Lower leg skin (tissue), 4 donors: ENCODE data around the gene EHMT1. TPM values are rescaled to one million over a fixed set of nuclear protein-coding genes. Genes with fewer than 3 reads are reported as not detected.
A peak's percentile ranks its signal among the peaks of the same experiment; 100 is the strongest.

ENCODE experiments used
- DNase-seq, 2 donors: peaks; one replicate each; pipeline ENCODE4 v3.0.0-alpha.2; 2019; ENCODE audit warnings: low spot score in 2 of 2
- H3K4me3 ChIP-seq: fragments of 200-600 bp; sonication (generic); 2 replicates; pipeline ENCODE4 v1.5.1; 2017; ENCODE audit warnings: mild to moderate bottlenecking, low read depth; ENCODE audit not compliant: poor library complexity, severe bottlenecking
- POLR2A ChIP-seq, 2 donors: fragments of 450-650 bp; IDR thresholded peaks; one replicate each; pipeline ENCODE4 v1.6.1; 2016 to 2017; ENCODE audit warnings: antibody characterized with exemption in 2 of 2, mild to moderate bottlenecking in 1 of 2, moderate library complexity in 1 of 2
- WGBS, 2 donors: methylation state at CpG; one replicate each; pipeline ENCODE4 v1.1.5; 2018; 5-methylcytosine and 5-hydroxymethylcytosine counted together
- intact Hi-C: fragments of 100-400 bp; cut with DNase I; formaldehyde crosslinking; loops from one replicate; pipeline ENCODE4 v1.15.0; 2023; ENCODE audit warnings: low total_unique reads
- total RNA-seq, 4 donors: library from RNA; depleted of rRNA; stranded (reverse); fragments of >200 nt; gene quantifications; one replicate each; pipeline ENCODE4 v1.1.0, GENCODE V29; 2016
- TF ChIP-seq, protein P1 (sequence below), 3 donors: fragments of 450-650 bp; IDR thresholded peaks; one replicate each; pipeline ENCODE4 v1.5.1; 2016; ENCODE audit warnings: antibody characterized with exemption in 3 of 3, mild to moderate bottlenecking in 3 of 3, moderate library complexity in 2 of 3

Gene EHMT1
- total RNA-seq, 4 donors from 2014 or later: 64.2 to 128 (median 73.2) TPM

DNA sequence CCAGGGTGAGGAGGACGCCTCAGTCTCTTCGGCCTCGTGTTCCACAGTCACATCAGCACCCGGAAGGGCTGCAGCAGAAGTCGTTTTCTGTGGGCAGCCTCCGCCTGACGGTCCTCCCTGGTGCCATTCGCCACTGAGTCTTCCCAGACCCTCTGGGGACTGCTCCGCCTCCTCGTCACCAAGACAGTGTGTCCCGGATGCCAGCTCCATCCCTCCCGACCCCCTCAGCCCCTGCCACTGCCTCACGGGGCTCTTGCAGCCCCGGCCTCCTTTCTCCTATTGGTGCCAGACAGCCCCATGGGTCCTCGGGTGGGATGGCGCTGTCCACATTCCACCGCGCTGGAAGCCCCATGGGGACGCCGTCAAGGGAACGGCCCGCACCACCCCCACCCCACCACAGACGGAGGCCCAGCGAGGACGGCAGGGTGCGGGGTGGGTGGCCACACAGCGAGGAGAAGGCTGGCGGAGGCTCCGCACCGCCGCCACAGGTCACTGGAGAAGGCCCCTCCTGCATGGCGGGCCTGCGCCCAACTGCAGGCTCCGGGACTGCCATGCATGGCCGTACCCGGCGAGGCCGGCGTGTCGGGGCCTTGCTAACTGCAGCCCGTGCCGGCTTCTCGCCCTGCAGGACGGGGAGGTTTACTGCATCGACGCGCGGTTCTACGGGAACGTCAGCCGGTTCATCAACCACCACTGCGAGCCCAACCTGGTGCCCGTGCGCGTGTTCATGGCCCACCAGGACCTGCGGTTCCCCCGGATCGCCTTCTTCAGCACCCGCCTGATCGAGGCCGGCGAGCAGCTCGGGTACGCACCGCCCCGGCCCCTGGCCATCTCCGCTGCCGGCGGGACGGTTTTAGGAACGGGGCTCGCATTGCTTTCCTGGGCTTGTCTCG, 215.2 kb downstream of the EHMT1 start:
- 96 to 97% methylated on average over 62 to 73 of the region's 73 CpGs for WGBS, 2 donors
- intact Hi-C loops: no loop called here
- DNase-seq: peak in 1 of 2 donors; percentile 81
- H3K4me3 ChIP-seq: no peak overlapping the region
- no peak for TF ChIP-seq POLR2A (IDR thresholded peaks at IDR 0.05)
- TF ChIP-seq, protein P1, sequence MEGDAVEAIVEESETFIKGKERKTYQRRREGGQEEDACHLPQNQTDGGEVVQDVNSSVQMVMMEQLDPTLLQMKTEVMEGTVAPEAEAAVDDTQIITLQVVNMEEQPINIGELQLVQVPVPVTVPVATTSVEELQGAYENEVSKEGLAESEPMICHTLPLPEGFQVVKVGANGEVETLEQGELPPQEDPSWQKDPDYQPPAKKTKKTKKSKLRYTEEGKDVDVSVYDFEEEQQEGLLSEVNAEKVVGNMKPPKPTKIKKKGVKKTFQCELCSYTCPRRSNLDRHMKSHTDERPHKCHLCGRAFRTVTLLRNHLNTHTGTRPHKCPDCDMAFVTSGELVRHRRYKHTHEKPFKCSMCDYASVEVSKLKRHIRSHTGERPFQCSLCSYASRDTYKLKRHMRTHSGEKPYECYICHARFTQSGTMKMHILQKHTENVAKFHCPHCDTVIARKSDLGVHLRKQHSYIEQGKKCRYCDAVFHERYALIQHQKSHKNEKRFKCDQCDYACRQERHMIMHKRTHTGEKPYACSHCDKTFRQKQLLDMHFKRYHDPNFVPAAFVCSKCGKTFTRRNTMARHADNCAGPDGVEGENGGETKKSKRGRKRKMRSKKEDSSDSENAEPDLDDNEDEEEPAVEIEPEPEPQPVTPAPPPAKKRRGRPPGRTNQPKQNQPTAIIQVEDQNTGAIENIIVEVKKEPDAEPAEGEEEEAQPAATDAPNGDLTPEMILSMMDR (IDR thresholded peaks at IDR 0.05): no peak

DNA sequence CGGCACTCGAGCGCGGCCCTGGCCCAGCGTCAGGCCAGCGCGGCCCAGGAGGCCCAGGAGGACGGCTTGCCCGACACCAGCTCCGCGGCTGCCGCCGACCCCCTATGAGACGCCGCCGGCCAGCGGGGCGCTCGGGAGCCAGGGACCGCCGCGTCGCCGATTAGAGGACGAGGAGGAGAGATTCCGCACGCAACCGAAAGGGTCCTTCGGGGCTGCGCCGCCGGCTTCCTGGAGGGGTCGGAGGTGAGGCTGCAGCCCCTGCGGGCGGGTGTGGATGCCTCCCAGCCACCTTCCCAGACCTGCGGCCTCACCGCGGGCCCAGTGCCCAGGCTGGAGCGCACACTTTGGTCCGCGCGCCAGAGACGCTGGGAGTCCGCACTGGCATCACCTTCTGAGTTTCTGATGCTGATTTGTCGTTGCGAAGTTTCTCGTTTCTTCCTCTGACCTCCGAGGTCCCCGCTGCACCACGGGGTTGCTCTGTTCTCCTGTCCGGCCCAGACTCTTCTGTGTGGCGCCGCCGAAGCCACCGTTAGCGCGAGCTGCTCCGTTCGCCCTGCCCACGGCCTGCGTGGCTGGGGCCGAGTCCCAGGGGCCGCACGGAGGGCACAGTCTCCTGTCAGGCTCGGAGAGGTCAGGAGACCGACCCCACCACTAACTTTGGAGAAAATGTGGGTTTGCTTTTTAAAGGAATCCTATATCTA, 216.2 kb downstream of the EHMT1 start:
- WGBS, 2 donors: 97 to 98% methylated on average over 65 to 66 of the region's 66 CpGs
- no peak overlapping the region for H3K4me3 ChIP-seq
- peak in 1 of 2 donors; percentile 82 for DNase-seq
- no peak for TF ChIP-seq POLR2A (IDR thresholded peaks at IDR 0.05)
- TF ChIP-seq, protein P1 (IDR thresholded peaks at IDR 0.05): no peak
- intact Hi-C loops: no loop called here

- H3K4me3 ChIP-seq: no peak overlapping the region
- intact Hi-C loops: no loop called here
- DNase-seq: no peak
- WGBS, 2 donors: 88 to 90% methylated on average over 28 of the region's 28 CpGs
- TF ChIP-seq POLR2A (IDR thresholded peaks at IDR 0.05): no peak
- TF ChIP-seq, protein P1 (IDR thresholded peaks at IDR 0.05): no peak
Measured at GRCh38 chr9:137836151-137836830, 217.5 kb downstream of the EHMT1 start.

DNA sequence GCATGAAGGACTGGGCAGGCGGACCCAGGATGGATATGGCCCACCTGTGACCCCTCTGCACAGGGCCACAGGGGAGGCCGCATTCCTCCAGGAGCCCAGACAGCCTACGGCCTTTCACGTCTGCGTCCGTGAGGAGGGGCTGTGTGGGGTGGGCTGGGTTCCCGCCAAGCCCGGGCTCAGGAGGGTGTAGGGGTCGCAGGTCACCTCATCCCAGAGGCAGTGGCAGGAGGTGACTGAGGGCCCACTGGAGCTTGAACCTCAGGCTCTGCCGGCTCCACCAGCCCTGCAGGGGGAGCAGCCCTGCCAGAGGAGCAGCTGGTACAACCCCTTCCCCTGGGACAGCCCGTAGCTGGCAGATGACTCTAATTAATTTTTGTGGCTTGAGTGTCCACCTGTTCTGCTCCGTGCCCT, 218.0 kb downstream of the EHMT1 start:
- no peak for DNase-seq
- 78% methylated on average over 12 of the region's 12 CpGs for WGBS, 2 donors
- no peak overlapping the region for H3K4me3 ChIP-seq
- TF ChIP-seq, protein P1 (IDR thresholded peaks at IDR 0.05): no peak
- no peak for TF ChIP-seq POLR2A (IDR thresholded peaks at IDR 0.05)
- intact Hi-C loops: no loop called here

- intact Hi-C loops: no loop called here
Measured at GRCh38 chr9:137837345-137838278, 218.8 kb downstream of the EHMT1 start.

More at GRCh38 chr9:137837345-137838278, 218.8 kb downstream of the EHMT1 start:
- DNase-seq: no peak
- WGBS, 2 donors: 92 to 94% methylated on average over 16 to 17 of the region's 20 CpGs
- no peak overlapping the region for H3K4me3 ChIP-seq
- TF ChIP-seq, protein P1 (IDR thresholded peaks at IDR 0.05): no peak
- TF ChIP-seq POLR2A (IDR thresholded peaks at IDR 0.05): no peak
